Prostate gland (tissue), 2 donors: ENCODE measurements around the gene CALR.

Source experiments
- CTCF ChIP-seq, 4 experiments: fragments of 200-600 bp in 2 of 4; fragments of 450-650 bp in 2 of 4; sonication (generic) in 2 of 4; IDR thresholded peaks; 1 replicate in 3 of 4; 2 replicates in 1 of 4; pipeline ENCODE4 v1.5.1; 2016 to 2019; ENCODE audit warnings: antibody characterized with exemption in 4 of 4, mild to moderate bottlenecking in 2 of 4, moderate library complexity in 2 of 4
- POLR2AphosphoS5 ChIP-seq: sonication (generic); formaldehyde crosslinking; IDR thresholded peaks from one replicate; pipeline ENCODE4 v1.6.1; 2017; ENCODE audit warnings: antibody characterized with exemption

- TF ChIP-seq CTCF (IDR thresholded peaks at IDR 0.05) (no peak), POLR2AphosphoS5 (no peak)
These were observed 46.8 kb upstream of the CALR start for GRCh38 chr19:12891553-12892021.
